ENCODE data around the gene RNF144B. TPM values are rescaled to one million over a fixed set of nuclear protein-coding genes. Genes with fewer than 3 reads are reported as not detected.

The RNF144B gene
- total and polyA plus RNA-seq, 10 donors, result 6.5 to 82.5 (median 45.3) TPM

GRCh38 chr6:18515767-18516166 lies 128.6 kb downstream of the RNF144B start:
- DNase-seq, result no peak
- Histone ChIP-seq H3K27ac (no peak overlapping the region), H3K9me3 (no peaks in the 10 kb centered on the region), H3K27me3 (replicated peaks in 1 of 7) (peaks cover 0 to 5% (median 0%) of the 10 kb centered on the region in 7 donors), H3K36me3 (no peaks in the 10 kb centered on the region), H3K4me1 (no peaks in the 10 kb centered on the region), H3K4me3 (no peak overlapping the region)
- 72 to 97% (median 87%) methylated on average over 1 of the region's 1 CpG for WGBS, 5 donors
- TF ChIP-seq POLR2AphosphoS5 (IDR thresholded peaks at IDR 0.05), result no peak
- TF ChIP-seq, protein P1, sequence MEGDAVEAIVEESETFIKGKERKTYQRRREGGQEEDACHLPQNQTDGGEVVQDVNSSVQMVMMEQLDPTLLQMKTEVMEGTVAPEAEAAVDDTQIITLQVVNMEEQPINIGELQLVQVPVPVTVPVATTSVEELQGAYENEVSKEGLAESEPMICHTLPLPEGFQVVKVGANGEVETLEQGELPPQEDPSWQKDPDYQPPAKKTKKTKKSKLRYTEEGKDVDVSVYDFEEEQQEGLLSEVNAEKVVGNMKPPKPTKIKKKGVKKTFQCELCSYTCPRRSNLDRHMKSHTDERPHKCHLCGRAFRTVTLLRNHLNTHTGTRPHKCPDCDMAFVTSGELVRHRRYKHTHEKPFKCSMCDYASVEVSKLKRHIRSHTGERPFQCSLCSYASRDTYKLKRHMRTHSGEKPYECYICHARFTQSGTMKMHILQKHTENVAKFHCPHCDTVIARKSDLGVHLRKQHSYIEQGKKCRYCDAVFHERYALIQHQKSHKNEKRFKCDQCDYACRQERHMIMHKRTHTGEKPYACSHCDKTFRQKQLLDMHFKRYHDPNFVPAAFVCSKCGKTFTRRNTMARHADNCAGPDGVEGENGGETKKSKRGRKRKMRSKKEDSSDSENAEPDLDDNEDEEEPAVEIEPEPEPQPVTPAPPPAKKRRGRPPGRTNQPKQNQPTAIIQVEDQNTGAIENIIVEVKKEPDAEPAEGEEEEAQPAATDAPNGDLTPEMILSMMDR (IDR thresholded peaks at IDR 0.05 in 8 of 11, conservative IDR thresholded peaks at IDR 0.05 in 3 of 11), result no peak
- TF ChIP-seq POLR2A (IDR thresholded peaks at IDR 0.05), result no peak
- intact Hi-C loops (cut with DNase I; ENCODE audit: low total_unique reads), result no loop called here

Other genes starting within 250 kb of the RNF144B start
- 10 to 100 TPM in 6 of 7 donors, 1 to 10 TPM in 1; 7.4 to 16.8 (median 11.4) TPM for gene TPMT, start 232.3 kb upstream of the RNF144B start, total RNA-seq
- 10 to 100 TPM in 2 of 3 donors, 1 to 10 TPM in 1; 9.5 to 12.9 (median 10.5) TPM for gene TPMT, start 232.3 kb upstream of the RNF144B start, polyA plus RNA-seq
- 10 to 100 TPM; 18.6 to 27.0 (median 21.8) TPM for gene KDM1B, start 231.9 kb upstream of the RNF144B start, total RNA-seq
- 1 to 10 TPM; 3.6 to 6.8 (median 3.9) TPM for gene KDM1B, start 231.9 kb upstream of the RNF144B start, polyA plus RNA-seq
- 100 to 1,000 TPM in 2 of 7 donors, 10 to 100 TPM in 5; 67.4 to 133 (median 79.3) TPM for gene DEK, start 122.8 kb upstream of the RNF144B start, total RNA-seq
- gene DEK, start 122.8 kb upstream of the RNF144B start, polyA plus RNA-seq, result 10 to 100 TPM; 27.4 to 52.4 (median 43.1) TPM

All from spleen (tissue), 11 donors.